HFF-Myc (cell line): ENCODE measurements around the gene SUSD4.
"Not testable (repeated sequence)": the region's sequence is repeated elsewhere in the genome, so short reads cannot be mapped to it uniquely, and the experiment has no call there.

Experiments used
- DNase-seq: peaks from one replicate; pipeline ENCODE4 v3.0.0-alpha.2; 2011; ENCODE audit warnings: low read depth; ENCODE audit errors: extremely low read depth
- H3K4me3 ChIP-seq: replicated peaks from 2 replicates; pipeline ENCODE4 v1.5.1; 2011; ENCODE audit warnings: low read depth, mild to moderate bottlenecking, control low read depth, low read length
- TF ChIP-seq, protein P1 (sequence below): IDR thresholded peaks from 2 replicates; pipeline ENCODE4 v1.5.1; 2012; ENCODE audit warnings: mild to moderate bottlenecking, low read depth, low read length, control low read depth; ENCODE audit errors: missing control alignments

The SUSD4 gene

GRCh38 chr1:223290397-223290796 is 73.6 kb downstream of the SUSD4 start:
- no peak for DNase-seq
- TF ChIP-seq, protein P1, sequence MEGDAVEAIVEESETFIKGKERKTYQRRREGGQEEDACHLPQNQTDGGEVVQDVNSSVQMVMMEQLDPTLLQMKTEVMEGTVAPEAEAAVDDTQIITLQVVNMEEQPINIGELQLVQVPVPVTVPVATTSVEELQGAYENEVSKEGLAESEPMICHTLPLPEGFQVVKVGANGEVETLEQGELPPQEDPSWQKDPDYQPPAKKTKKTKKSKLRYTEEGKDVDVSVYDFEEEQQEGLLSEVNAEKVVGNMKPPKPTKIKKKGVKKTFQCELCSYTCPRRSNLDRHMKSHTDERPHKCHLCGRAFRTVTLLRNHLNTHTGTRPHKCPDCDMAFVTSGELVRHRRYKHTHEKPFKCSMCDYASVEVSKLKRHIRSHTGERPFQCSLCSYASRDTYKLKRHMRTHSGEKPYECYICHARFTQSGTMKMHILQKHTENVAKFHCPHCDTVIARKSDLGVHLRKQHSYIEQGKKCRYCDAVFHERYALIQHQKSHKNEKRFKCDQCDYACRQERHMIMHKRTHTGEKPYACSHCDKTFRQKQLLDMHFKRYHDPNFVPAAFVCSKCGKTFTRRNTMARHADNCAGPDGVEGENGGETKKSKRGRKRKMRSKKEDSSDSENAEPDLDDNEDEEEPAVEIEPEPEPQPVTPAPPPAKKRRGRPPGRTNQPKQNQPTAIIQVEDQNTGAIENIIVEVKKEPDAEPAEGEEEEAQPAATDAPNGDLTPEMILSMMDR = no peak
- no peak overlapping the region for H3K4me3 ChIP-seq

DNA sequence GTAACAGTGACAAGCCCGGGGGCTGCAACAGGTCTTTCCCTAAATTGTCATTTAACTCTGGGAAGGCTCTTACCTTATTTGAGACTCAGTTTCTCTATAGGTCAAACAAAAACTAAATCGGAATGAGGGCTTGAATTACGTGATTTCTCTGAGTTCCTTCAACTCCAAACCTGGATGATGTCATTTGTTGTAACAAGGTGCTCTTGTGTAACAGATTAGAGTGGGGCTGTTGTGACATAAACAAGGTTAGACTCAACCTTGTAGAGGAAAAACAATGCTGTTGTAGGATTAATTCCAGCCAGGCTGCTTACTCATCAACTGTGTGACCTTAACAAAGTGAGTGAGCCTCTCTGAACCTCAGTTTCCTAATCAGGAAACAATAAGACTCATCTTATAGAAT is 74.4 kb downstream of the SUSD4 start:
- TF ChIP-seq, protein P1 = no peak
- no peak overlapping the region for H3K4me3 ChIP-seq
- DNase-seq = no peak

DNA sequence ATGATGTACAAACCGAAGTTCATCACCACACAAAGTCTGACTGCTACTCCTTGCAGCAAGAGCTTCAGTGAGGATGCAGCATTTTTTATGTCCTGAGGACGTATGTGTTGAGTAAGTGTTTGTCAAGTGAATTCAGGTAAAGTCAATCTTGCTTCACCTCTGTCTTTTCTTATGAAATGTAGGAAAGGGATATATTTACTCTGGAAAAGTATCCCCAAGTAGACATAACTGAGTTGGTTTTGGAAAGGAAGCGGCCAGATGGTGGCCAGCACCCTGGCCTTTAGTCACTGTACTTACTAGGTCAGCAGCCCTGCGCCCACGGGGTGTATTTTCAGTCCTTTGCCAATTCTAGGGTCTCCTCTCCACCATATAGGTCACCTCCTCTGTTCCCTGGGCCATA is 75.2 kb downstream of the SUSD4 start:
- no peak for DNase-seq
- TF ChIP-seq, protein P1 = no peak
- H3K4me3 ChIP-seq = no peak overlapping the region

DNA sequence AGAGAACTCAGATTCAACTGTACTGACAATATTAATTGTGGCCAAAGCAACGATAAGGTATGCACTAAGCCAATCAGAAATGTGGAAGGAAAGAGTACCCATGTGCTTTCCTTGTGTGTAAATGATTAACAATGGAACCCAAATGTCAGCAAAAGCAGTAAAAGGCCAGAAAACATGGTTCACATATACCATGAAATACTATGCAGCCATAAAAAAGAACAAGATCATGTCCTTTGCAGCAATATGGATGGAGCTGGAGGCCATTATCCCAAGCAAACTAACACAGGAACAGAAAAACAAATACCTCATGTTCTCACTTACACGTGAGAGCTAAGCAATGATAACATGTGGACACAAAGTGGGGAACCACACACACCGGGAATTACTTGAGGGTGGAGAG is 78.5 kb downstream of the SUSD4 start:
- TF ChIP-seq, protein P1 = no peak
- no peak overlapping the region for H3K4me3 ChIP-seq
- no peak for DNase-seq

GRCh38 chr1:223283697-223284096 is 80.3 kb downstream of the SUSD4 start:
- not testable (repeated sequence) for DNase-seq, H3K4me3 ChIP-seq

DNA sequence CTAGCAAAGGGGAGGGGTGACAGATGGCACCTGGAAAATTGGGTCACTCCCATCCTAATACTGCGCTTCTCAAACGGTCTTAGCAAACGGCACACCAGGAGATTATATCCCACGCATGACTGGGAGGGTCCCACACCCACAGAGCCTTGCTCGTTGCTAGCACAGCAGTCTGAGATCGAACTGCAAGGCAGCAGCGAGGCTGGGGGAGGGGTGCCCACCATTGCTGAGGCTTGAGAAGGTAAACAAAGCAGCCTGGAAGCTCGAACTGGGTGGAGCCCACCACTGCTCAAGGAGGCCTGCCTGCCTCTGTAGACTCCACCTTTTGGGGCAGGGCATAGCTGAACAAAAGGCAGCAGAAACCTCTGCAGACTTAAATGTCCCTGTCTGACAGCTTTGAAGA is 85.7 kb downstream of the SUSD4 start:
- not testable (repeated sequence) for DNase-seq, H3K4me3 ChIP-seq

DNA sequence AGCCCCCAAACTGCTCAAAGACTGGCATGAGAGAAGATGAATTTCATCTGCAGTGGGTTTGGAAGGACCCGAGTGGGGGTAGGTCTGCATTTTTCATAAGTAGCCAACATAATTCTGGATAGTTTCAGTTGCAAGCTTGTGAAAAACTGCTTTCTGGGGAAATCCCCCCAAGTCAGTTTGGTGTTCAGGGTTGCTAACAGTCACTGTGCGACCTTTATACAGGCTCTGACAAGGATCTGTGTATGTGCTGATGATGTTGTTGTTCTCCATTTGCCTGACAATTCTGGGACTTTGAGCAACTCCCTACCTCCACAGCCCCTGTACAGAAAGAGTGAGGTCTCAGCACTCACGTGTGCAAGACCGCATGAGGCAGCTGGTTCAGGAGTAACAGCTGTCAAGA is 87.9 kb downstream of the SUSD4 start:
- DNase-seq = no peak
- TF ChIP-seq, protein P1 = no peak
- no peak overlapping the region for H3K4me3 ChIP-seq

GRCh38 chr1:223273511-223273910 is 90.5 kb downstream of the SUSD4 start:
- H3K4me3 ChIP-seq = no peak overlapping the region
- TF ChIP-seq, protein P1 = no peak
- DNase-seq = no peak
